GM12892 (cell line): Measurements from ENCODE around the gene MMRN1.

Source experiments
- POLR2AphosphoS5 ChIP-seq: IDR thresholded peaks from 2 replicates; pipeline ENCODE4 v1.6.1; 2011; ENCODE audit warnings: low read depth, low read length, control low read depth
- TAF1 ChIP-seq: IDR thresholded peaks from 2 replicates; pipeline ENCODE4 v1.6.1; 2011; ENCODE audit warnings: low read depth, mild to moderate bottlenecking, control low read depth, low read length, borderline replicate concordance

- no peak for TF ChIP-seq POLR2AphosphoS5
- no peak for TF ChIP-seq TAF1
Observed at GRCh38 chr4:89906777-89907521, 12.3 kb downstream of the MMRN1 start.
